Fibroblast of skin of back (primary cell): Measurements from ENCODE around the gene MISP. TPM values are rescaled to one million over a fixed set of nuclear protein-coding genes. Genes with fewer than 3 reads are reported as not detected.
"Not testable (repeated sequence)": the region's sequence is repeated elsewhere in the genome, so short reads cannot be mapped to it uniquely, and the experiment has no call there.

Experiments used
- DNase-seq: peaks from one replicate; pipeline ENCODE4 v3.0.0-alpha.2; 2013
- polyA plus RNA-seq, 2 experiments: library from polyadenylated mRNA; unstranded; fragments of 120-200 nt; gene quantifications; one replicate each; pipeline ENCODE4 v1.2.1, GENCODE V29; 2013; ENCODE audit not compliant: insufficient read length in 2 of 2

Gene MISP
- 0.35 TPM for polyA plus RNA-seq (2013, experiment 1 of 2; ENCODE audit: insufficient read length)
- 0.12 TPM for polyA plus RNA-seq (2013, experiment 2 of 2; ENCODE audit: insufficient read length)

DNA sequence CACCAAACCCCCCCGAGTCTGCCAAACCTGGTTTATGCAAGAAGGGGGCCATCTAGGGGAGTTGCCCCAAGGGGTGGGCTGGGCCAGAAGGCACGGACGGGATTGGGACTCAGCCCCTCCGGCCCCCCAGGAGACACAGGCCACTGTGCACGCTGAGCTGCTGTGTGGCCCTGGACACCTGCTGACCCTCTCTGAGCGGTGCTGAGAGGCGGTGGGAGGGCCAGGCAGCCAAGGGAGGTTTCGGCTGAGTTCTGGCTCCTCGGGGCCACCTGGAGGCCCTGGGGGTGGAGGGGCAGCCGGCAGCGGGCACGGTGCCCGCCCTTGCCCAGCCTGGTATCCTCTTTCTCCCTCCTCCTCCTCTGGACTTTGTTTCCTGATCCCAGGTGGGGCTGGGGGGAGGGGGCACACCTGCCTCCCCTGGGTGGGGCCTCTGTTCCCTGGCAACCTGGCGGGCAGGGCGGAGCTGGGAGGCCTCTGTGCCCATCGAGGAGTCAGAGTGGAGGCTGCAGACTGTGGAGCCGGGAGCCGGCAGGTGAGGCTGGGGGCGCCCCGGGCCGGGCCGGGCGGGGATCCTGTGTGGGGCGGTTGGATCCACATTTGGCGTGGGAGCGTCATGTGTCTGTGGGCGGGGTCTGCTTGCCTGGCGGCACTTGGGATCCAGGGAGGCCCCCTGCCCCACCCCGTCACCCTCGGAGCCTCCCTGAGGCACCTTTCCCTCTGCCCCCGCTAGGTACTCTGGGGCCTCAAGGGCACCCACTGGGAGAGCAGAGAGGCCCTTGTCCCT is at the start of gene MISP:
MISP (plus strand) TSS at position 473 of the 784 bp plus-strand sequence. CDS start 5,835 bp downstream, outside the sequence.
- DNase-seq = no peak

- DNase-seq = not testable (repeated sequence)
Observed at GRCh38 chr19:702847-703246, 48.1 kb upstream of the MISP start.

- DNase-seq = no peak
Observed at GRCh38 chr19:703329-703650, 47.6 kb upstream of the MISP start.

DNA sequence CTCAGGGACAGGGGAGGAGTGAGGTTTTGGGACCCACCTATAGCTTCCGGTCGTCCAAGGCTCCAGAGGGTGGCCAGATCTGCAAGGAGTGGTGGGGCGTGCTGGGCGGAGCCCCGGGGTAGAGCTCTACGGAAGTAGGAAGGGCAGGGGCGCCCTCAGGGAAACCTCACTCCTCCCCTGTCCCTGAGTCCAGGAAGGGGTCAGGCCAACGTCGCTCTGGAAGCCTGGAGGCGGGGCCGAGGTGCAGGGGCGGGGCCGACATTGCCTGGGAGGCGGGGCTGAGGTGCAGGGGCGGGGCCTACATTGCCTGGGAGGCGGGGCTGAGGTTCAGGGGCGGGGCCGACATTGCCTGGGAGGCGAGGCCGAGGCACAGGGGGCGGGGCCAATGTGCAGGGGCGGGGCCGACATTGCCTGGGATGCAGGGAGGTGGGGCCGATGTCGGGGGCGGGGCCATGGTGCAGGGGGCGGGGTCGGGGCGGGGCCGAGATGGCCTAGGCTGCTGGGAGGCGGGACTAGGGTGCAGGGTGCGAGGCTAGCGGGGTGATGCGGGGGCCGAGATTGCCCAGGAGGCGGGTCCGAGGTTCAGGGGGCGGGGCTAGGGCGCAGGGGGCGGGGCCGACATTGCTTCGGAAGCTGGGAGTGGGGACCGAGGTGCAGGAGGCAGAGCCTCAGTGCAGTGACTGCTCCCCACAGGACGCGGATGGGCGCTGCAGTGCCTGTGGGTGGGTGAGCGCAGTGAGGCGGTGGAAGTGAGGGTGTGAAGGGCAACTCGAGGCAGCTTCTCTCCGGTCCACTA is 47.1 kb upstream of the MISP start:
- DNase-seq = peak; percentile 31

GRCh38 chr19:704447-704741 is 46.5 kb upstream of the MISP start:
- no peak for DNase-seq

- peak; percentile 28 for DNase-seq
Observed at GRCh38 chr19:708154-709143, 42.5 kb upstream of the MISP start, which contains the start of gene PALM. Gene PALM (plus strand): TSS chr19:708935. CDS start chr19:709147, 212 bp downstream.

- DNase-seq = no peak
Observed at GRCh38 chr19:709196-709964, 41.5 kb upstream of the MISP start.

GRCh38 chr19:709965-710571 is 40.8 kb upstream of the MISP start:
- DNase-seq = no peak

DNA sequence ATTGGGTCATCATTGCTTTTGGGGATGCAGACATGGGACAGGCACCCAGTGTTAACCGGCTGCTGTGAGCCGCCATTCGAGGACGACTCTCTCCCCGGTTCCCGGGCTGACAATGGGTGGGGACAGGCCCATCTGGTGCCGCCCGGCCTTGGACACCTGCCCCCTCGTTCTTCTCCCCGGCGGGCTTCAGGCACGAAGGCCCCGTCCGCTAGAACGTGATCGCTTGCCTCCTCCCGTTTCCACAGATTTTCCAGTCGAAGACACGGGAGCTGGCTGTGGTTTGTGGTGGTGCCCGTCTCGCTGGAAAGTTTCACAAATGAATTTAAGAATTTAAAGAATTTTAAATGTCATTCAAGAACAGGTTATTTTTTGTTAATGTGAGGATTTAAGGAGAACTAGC is 40.1 kb upstream of the MISP start:
- DNase-seq = no peak

- no peak for DNase-seq
Observed at GRCh38 chr19:711254-711653, 39.7 kb upstream of the MISP start.

DNA sequence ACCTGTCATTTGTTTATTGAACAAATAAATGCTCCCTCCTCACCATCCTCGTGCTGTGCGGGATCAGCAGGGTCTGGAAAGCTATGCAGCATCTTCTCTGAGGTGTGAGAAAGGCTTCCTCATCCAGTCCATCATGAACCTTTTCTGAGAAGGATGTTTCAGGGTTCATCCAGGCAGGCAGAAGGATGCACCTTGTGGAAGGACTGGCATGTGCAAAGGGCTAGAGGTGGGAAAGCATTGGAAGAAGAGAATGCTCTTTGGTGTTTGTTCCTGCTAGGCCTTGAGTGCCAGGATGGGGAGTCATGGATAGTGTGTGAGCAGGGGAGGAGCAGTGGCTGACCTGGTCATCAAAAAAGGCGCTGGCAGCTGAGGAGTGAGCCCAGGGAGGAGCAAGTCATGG is 35.6 kb upstream of the MISP start:
- no peak for DNase-seq

DNA sequence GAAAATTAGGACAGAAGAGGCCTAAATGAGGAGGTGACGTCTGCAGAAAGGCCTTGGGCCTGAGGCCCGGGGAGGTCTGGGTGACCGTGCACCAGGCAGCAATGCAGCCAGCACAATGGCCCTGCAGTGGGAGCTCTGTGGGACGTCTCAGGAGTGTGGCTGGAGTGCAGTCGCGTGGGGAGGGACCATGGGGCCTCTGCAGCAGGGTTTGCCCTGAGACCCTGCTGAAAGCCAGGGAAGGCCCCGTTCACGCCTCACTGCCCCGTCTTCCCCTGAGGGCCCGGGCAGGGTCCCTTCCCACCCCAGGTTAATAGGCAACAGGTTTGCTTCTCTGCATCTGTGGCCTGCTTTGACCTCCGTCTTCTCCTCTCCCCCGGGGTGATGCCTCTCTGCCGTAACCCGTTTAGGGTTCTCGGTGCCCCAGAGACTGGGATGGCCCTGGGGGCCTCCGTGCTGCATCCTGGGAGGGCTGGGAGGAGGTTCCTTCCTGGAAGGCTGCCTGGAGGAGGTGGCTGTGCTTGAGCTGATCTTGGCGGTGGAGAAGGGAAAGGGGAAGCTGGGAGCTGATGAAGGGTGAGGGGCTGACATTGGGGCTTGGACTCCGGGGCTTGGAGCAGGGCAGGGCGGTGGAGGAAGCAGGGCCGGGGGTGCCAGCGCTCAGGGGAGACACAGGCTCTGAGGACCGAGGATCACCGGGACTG is 32.5 kb upstream of the MISP start:
- DNase-seq = no peak

GRCh38 chr19:718991-719512 is 31.9 kb upstream of the MISP start:
- no peak for DNase-seq

GRCh38 chr19:719636-720344 is 31.1 kb upstream of the MISP start:
- no peak for DNase-seq

DNA sequence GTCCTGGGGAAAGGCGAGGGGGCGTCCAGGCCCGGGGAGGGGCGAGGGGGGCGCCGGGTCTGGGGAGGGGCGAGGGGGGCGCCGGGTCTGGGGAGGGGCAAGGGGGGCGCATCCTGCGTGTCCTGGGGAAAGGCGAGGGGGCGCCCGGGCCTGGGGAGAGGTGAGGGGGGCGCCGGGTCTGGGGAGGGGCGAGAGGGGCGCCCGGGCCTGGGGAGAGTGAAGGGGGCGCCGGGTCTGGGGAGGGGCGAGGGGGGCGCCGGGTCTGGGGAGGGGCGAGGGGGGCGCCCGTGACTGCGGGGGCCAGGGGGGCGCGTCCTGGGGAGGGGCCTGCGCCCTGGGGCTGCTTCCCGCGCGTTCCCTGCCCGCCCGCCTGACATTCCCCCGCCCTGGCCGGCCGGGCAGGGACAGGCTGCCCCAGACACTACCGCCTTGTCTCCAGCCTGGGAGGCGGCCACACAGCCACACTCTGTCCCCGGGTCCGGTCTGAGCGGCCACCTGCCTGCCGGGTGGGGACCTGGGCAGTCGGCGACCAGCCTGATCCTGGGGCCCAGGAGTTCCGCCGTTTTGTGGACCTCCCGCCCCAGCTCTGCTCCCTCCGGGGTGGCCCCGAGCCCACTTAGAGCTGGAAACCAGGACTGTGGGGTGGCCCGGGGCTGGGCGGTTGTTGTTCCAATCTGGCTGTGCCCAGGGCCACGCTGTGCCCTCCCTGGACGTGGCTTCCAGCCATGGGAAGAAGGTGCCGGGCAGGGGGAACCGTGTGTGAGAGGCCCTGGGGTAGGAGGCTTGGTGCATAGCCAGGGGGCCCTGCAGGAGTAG is 30.4 kb upstream of the MISP start:
- no peak for DNase-seq

DNA sequence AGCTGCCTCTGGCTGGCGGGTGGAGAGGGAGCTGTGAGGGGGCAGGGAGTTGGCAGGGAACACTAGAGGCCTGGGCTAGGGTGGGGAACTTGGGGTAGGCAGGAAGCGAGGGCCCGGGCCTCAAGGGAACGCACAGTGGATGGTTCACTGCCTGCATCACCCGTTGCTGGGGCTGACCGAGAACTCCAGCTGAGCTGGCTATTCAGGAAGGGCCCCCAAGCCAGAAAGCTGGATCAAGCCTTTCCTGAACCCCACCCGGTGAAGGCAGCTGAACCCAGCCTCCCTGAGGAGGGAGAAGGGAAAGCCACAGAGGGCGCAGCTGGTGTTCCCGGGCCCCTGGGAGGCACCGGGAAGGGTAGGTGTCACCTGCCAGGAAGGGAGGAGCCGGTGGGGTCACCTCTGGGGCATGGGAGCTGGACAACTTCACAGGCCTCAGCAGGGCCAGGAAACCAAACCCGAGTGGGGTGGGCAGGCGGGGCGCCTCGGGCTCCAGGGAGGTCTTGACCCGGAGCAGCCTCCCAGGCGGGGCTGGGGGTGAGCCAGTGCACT is 28.3 kb upstream of the MISP start:
- peak; percentile 32 for DNase-seq

DNA sequence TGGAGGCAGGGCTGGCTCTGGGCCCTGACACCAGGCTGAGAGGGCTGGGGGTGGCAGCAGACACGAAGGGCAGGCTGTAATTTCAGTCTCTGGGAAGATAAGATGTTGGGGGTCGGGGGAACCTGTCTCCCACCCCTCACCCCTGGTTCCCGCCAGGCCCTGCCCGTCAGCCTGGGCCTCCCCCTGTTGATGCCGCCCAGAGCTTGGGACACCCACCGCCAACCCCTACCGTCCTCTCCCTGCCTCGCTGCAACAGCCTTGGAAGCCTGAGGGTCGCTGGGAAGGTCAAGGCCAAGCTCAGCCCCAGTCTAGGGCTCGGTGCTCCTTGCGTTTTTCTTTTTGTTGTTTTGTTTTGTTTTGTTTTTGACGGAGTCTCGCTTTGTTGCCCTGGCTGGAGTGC is 27.7 kb upstream of the MISP start:
- DNase-seq = no peak

DNA sequence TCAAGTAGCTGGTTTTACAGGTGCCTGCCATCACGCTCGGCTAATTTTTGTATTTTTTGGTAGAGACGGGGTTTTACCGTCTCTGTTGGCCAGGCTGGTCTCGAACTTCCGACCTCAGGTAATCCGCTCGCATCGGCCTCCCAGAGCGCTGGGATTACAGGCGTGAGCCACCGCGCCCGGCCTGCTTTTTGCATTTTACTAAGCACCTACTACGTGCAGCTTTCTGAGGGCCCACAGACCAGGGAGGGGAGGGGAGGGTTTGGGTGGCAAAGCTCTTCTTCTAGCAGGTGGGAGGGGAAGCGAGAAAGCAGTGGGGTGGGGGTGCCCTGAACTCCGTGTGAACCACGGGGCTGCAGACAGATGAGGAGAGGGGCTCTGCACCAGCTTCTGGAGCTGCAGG is 27.2 kb upstream of the MISP start:
- DNase-seq = no peak
